ENCODE data around the gene NPAS3.

GRCh38 chr14:33679025-33679424, 740.3 kb downstream of the NPAS3 start:
- no peak for TF ChIP-seq GATA2 (IDR thresholded peaks at IDR 0.05; ENCODE audit: low read depth, low read length)
- TF ChIP-seq GATA3 (IDR thresholded peaks at IDR 0.05; ENCODE audit: low read depth, low read length): no peak
